Nephron (organoid): Measurements from ENCODE around the gene ATP2A3.

Experiments used
- H3K27ac Mint-ChIP-seq, 3 experiments: 2 replicates each; pipeline ENCODE4 v1.8.0; 2020; ENCODE audit warnings: mixed read lengths in 3 of 3, mild to moderate bottlenecking in 2 of 3, moderate library complexity in 1 of 3
- H3K27me3 Mint-ChIP-seq: 2 replicates; pipeline ENCODE4 v1.8.0; 2021; ENCODE audit warnings: low read depth, mild to moderate bottlenecking, moderate library complexity, mixed read lengths
- H3K36me3 Mint-ChIP-seq: 2 replicates; pipeline ENCODE4 v1.8.0; 2020; ENCODE audit warnings: low read depth, mixed read lengths
- H3K4me1 Mint-ChIP-seq: 2 replicates; pipeline ENCODE4 v1.8.0; 2020; ENCODE audit warnings: mixed read lengths
- H3K4me3 Mint-ChIP-seq, 3 experiments: 2 replicates each; pipeline ENCODE4 v1.8.0; 2020; ENCODE audit warnings: mild to moderate bottlenecking in 3 of 3, mixed read lengths in 3 of 3, moderate library complexity in 2 of 3
- H3K9me3 Mint-ChIP-seq: 2 replicates; pipeline ENCODE4 v1.8.0; 2020; ENCODE audit warnings: mixed read lengths
- CTCF ChIP-seq, 3 experiments: fragments of 200-600 bp; sonication (generic); IDR thresholded peaks; one replicate each; pipeline ENCODE4 v1.5.0; 2021; ENCODE audit warnings: antibody characterized with exemption in 3 of 3; ENCODE audit not compliant: unreplicated experiment in 3 of 3

Gene ATP2A3

DNA sequence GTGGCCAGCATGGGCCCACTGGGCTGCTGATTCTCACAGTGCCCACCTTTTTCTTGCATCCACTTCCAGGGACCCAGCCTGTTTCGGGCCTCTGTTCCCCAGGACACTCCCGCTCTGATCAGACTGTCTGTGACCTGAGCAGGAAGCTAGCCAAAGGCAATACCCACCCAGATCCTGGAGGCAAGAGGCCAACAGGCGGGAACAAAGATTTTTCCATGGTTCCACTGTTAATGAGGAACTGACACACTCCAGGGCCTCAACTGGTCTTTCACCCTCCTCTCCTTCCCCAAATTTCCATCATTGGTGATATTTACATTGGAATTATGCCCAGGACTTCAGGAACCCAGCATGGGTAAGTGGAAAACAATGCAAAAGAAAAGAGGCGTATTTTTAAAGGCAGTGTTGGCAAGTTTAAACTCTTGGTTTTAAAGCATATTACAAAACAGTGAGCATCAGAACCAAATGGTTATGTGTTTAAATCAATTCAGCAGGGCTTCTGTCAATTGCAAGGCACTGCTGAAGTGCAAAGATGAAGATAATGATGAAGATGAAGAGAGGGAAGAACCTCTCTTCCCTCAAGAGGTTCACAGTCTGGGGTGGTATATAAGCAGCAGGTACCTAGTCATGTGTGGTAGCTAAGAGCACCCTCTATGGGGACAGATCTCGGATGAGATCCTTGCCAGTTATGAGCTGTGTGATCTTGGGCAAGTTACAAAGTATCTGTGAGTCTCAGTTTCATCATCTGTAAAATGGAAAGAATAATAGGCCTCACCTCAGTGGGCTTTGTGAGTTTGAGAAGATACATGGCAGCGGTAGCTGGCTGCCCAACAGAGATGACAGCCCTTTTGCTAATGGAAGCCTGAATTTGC is 14.4 kb upstream of the ATP2A3 start:
- Mint-ChIP-seq H3K9me3 (peaks cover 13% of the 10 kb centered on the region), H3K4me3 (no peak overlapping the region), H3K36me3 (peaks cover 7% of the 10 kb centered on the region), H3K4me1 (no peaks in the 10 kb centered on the region), H3K27ac (no peak overlapping the region), H3K27me3 (peaks cover 22% of the 10 kb centered on the region)
- no peak for TF ChIP-seq CTCF (IDR thresholded peaks at IDR 0.05; ENCODE audit: unreplicated experiment in 3 of 3)

- no peak overlapping the region for H3K27ac Mint-ChIP-seq
- no peak for TF ChIP-seq CTCF (IDR thresholded peaks at IDR 0.05; ENCODE audit: unreplicated experiment in 3 of 3)
- H3K36me3 Mint-ChIP-seq = peaks cover 7% of the 10 kb centered on the region
- no peak overlapping the region for H3K4me3 Mint-ChIP-seq
- H3K27me3 Mint-ChIP-seq = peaks cover 24% of the 10 kb centered on the region
- no peaks in the 10 kb centered on the region for H3K4me1 Mint-ChIP-seq
- peaks cover 13% of the 10 kb centered on the region for H3K9me3 Mint-ChIP-seq
Observed at GRCh38 chr17:3977387-3977786, 13.2 kb upstream of the ATP2A3 start.

DNA sequence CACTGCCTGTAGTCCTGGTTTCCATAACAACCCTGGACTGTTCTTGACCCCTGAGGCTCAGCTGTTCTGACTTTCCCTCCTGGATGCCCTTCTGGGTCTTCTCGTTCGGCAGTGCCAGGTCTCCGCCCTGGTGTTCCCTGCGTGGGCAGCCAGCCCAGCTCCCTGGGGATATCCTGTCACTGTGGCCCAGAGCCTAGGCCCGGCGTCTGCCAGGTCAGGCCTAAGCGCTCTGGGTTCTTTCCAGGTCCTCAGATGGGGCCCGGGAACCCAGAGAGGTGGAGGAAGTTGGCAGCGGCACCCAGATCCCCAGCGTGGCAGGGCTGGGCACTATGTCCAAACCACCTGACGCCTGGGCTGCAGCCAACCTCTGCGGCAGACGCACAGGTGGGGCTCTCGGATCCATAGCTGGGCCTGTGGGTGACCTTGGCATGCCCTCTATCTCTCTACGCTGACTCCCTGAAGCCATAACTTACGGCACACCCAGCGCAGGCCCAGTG is 12.5 kb upstream of the ATP2A3 start:
- no peak overlapping the region for H3K27ac Mint-ChIP-seq
- TF ChIP-seq CTCF (IDR thresholded peaks at IDR 0.05; ENCODE audit: unreplicated experiment in 3 of 3) = no peak
- peaks cover 13% of the 10 kb centered on the region for H3K9me3 Mint-ChIP-seq
- peaks cover 7% of the 10 kb centered on the region for H3K36me3 Mint-ChIP-seq
- H3K4me1 Mint-ChIP-seq = no peaks in the 10 kb centered on the region
- H3K4me3 Mint-ChIP-seq = no peak overlapping the region
- H3K27me3 Mint-ChIP-seq = peaks cover 28% of the 10 kb centered on the region

- no peaks in the 10 kb centered on the region for H3K4me1 Mint-ChIP-seq
- H3K4me3 Mint-ChIP-seq = no peak overlapping the region
- no peak overlapping the region for H3K27ac Mint-ChIP-seq
- TF ChIP-seq CTCF (IDR thresholded peaks at IDR 0.05; ENCODE audit: unreplicated experiment in 3 of 3) = no peak
- peaks cover 13% of the 10 kb centered on the region for H3K9me3 Mint-ChIP-seq
- H3K27me3 Mint-ChIP-seq = peaks cover 23% of the 10 kb centered on the region
- peaks cover 7% of the 10 kb centered on the region for H3K36me3 Mint-ChIP-seq
Observed at GRCh38 chr17:3974980-3975379, 10.7 kb upstream of the ATP2A3 start.

GRCh38 chr17:3974138-3974687 is 10.0 kb upstream of the ATP2A3 start:
- no peaks in the 10 kb centered on the region for H3K4me1 Mint-ChIP-seq
- TF ChIP-seq CTCF (IDR thresholded peaks at IDR 0.05; ENCODE audit: unreplicated experiment in 3 of 3) = no peak
- no peak overlapping the region for H3K27ac Mint-ChIP-seq
- no peak overlapping the region for H3K4me3 Mint-ChIP-seq
- peaks cover 23% of the 10 kb centered on the region for H3K27me3 Mint-ChIP-seq
- peaks cover 13% of the 10 kb centered on the region for H3K9me3 Mint-ChIP-seq
- peaks cover 7% of the 10 kb centered on the region for H3K36me3 Mint-ChIP-seq
